CD4-positive, alpha-beta T cell treated with Interleukin-15 for 1 hour (primary cell): ENCODE results near the gene APOF.
A peak's percentile ranks its signal among the peaks of the same experiment; 100 is the strongest.
"Not testable (repeated sequence)": the region's sequence is repeated elsewhere in the genome, so short reads cannot be mapped to it uniquely, and the experiment has no call there.

Source experiments
- DNase-seq: peaks from one replicate; pipeline ENCODE4 v3.0.0-alpha.2; 2020

Gene APOF

DNA sequence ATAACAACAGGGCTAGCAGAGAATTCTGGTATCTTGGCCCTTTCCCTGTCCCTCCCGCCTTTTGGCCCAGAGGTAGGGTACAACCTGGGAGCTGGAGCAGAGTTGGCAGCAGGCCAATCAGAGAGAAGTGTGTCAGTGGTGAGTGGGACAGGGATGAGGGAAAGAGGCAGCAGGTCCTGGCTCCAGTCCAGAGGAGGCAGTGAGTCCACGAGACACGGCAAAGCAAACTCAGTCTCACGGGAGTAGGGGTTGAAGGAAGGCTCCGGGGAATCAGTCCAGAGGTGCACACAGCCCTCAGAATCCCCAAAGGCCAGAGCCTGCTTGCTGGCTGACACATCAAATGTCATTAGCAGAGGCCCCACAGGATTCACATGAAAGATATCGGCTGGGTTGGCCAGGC, 36.1 kb downstream of the APOF start:
- no peak for DNase-seq

GRCh38 chr12:56326126-56326525, 36.5 kb downstream of the APOF start:
- DNase-seq, result no peak

GRCh38 chr12:56324206-56324605, 38.5 kb downstream of the APOF start:
- DNase-seq, result no peak

DNA sequence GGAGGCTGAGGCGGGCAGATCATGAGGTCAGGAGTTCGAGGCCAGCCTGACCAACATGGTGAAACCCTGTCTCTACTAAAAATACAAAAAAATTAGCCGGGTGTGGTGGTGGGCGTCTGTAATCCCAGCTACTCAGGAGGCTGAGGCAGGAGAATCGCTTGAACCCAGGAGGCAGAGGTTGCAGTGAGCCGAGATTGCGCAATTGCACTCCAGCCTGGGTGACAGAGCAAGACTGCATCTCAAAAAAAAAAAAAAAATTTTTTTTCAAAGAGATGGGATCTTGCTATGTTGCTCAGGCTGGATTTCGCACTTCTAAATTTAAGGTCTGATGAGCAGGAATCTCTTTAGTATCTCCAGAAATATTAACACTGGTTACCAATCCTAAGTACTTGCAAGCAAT, 41.0 kb downstream of the APOF start:
- not testable (repeated sequence) for DNase-seq

- peak; percentile 57 for DNase-seq
These were observed 41.6 kb downstream of the APOF start for GRCh38 chr12:56321027-56321426.

DNA sequence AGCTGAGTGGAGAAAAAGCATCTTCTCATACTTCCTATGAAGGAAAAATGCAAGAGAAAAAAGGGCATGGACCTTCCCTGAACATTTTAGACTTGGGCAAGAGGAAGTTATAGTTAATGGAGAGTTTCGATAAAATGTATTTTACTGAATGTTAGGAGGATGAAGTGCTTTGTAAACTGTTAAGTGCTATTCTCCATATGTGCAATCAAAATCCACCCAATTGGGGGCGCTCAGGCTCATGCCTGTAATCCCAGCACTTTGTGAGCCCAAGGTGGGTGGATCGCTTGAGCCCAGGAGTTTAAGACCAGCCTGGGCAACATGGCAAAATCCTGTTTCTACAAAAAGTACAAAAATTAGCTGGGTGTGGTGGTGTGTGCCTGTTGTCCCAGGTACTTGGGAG, 45.0 kb downstream of the APOF start:
- DNase-seq, result no peak

GRCh38 chr12:56315622-56316473, 46.8 kb downstream of the APOF start, which contains the start of gene CNPY2:
CNPY2 (minus strand) TSS chr12:56315988; CDS start chr12:56315217, 771 bp downstream.
- peak; percentile 96 for DNase-seq

DNA sequence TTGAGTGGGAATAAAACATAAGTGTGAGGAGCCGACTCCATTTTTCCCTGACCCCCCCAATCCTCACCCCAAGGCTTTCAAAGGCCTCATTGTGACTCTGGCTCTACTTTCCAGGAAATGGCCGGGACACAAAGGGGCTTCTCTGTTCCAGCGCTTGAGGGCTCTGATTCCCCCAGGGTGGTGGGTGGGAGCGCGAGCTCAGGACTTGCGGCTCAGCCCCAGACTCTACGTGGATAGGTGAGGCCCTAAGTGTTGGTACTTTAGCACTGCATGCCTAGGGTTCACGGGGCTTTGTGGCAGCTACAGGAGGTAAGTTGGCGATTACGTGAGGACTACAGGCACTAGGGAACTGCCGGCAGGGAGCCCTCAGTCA, 47.4 kb downstream of the APOF start:
- DNase-seq, result no peak

DNA sequence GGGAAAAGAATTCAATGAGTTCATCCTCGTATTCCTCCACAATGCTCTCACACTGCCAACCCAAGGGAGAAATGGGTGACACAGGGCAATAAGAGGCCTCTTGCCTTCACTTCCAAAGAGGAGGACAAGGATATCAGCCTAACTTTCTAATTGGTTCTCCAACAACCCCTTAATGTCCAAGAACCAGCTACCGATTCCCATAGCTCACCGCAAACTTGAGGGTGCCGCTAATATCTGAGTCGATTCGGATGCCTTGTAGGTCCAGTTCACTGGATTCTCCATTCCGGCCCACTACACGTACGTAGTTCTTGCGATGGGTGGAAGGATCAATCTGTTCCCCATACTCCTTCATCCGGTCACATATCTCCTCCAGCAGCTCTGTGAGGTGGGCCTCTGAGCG, 51.7 kb downstream of the APOF start:
- DNase-seq, result no peak
